GM12892 (cell line): ENCODE measurements around the gene BANF2.

Source experiments
- POLR2AphosphoS5 ChIP-seq: IDR thresholded peaks from 2 replicates; pipeline ENCODE4 v1.6.1; 2011; ENCODE audit warnings: low read depth, low read length, control low read depth
- TAF1 ChIP-seq: IDR thresholded peaks from 2 replicates; pipeline ENCODE4 v1.6.1; 2011; ENCODE audit warnings: low read depth, mild to moderate bottlenecking, control low read depth, low read length, borderline replicate concordance

GRCh38 chr20:17727351-17727750 lies 27.6 kb downstream of the BANF2 start:
- TF ChIP-seq POLR2AphosphoS5 (no peak), TAF1 (no peak)
